Neural cell (in vitro differentiated cells): ENCODE measurements around the gene UNC79. TPM values are rescaled to one million over a fixed set of nuclear protein-coding genes. Genes with fewer than 3 reads are reported as not detected.

Experiments used
- H2AFZ ChIP-seq: fragments of 200-600, 300-800 bp; sonication (generic), shearing (Covaris generic); 2 replicates; pipeline ENCODE4 v1.6.0; 2014; ENCODE audit warnings: low read depth, mild to moderate bottlenecking, antibody characterized with exemption, low read length, moderate library complexity
- H3F3A ChIP-seq: fragments of 200-600 bp; shearing (Covaris generic); 2 replicates; pipeline ENCODE4 v1.6.1; 2016; ENCODE audit warnings: mild to moderate bottlenecking, moderate library complexity, mixed read lengths, antibody characterized with exemption, low read length; ENCODE audit not compliant: insufficient read depth, poor library complexity, severe bottlenecking
- H3K27ac ChIP-seq: fragments of 200-600, 300-800 bp; sonication (generic), shearing (Covaris generic); 2 replicates; pipeline ENCODE4 v1.5.1; 2014; ENCODE audit warnings: mild to moderate bottlenecking, low read length, moderate library complexity
- H3K27me3 ChIP-seq: fragments of 300-800, 200-600 bp; sonication (generic), shearing (Covaris generic); 2 replicates; pipeline ENCODE4 v1.6.0; 2014; ENCODE audit warnings: mild to moderate bottlenecking, low read depth, low read length, moderate library complexity; ENCODE audit not compliant: insufficient read depth
- H3K36me3 ChIP-seq: fragments of 300-800, 200-600 bp; sonication (generic), shearing (Covaris generic); 2 replicates; pipeline ENCODE4 v1.5.1; 2014; ENCODE audit warnings: mild to moderate bottlenecking, antibody characterized with exemption, low read length, moderate library complexity; ENCODE audit not compliant: insufficient read depth
- H3K4me2 ChIP-seq: fragments of 300-800, 200-600 bp; sonication (generic), shearing (Covaris generic); 2 replicates; pipeline ENCODE4 v1.6.0; 2014; ENCODE audit warnings: mild to moderate bottlenecking, low read length
- H3K4me3 ChIP-seq: fragments of 300-800, 200-600 bp; sonication (generic), shearing (Covaris generic); 2 replicates; pipeline ENCODE4 v1.5.1; 2014; ENCODE audit warnings: mild to moderate bottlenecking, low read length, moderate library complexity
- H3K79me2 ChIP-seq: fragments of 200-600 bp; shearing (Covaris generic); replicated peaks from 2 replicates; pipeline ENCODE4 v1.6.0; 2014; ENCODE audit warnings: mild to moderate bottlenecking, low read length, moderate library complexity; ENCODE audit not compliant: insufficient read depth
- H3K9ac ChIP-seq: fragments of 300-800, 200-600 bp; sonication (generic), shearing (Covaris generic); 2 replicates; pipeline ENCODE4 v1.6.1; 2016; ENCODE audit warnings: mild to moderate bottlenecking, low read length, mixed read lengths
- H3K9me2 ChIP-seq: fragments of 200-600 bp; shearing (Covaris generic); 2 replicates; pipeline ENCODE4 v1.6.1; 2016; ENCODE audit warnings: mild to moderate bottlenecking, low read length, mixed read lengths; ENCODE audit not compliant: insufficient read depth
- H3K9me3 ChIP-seq: fragments of 200-600, 300-800 bp; sonication (generic), shearing (Covaris generic); 2 replicates; pipeline ENCODE4 v1.6.1; 2016; ENCODE audit warnings: mild to moderate bottlenecking, mixed run types, low read length, moderate library complexity, mixed read lengths
- H4K20me1 ChIP-seq: fragments of 200-600 bp; shearing (Covaris generic); 2 replicates; pipeline ENCODE4 v1.6.1; 2016; ENCODE audit warnings: mild to moderate bottlenecking, mixed run types; ENCODE audit not compliant: insufficient read depth
- EP300 ChIP-seq: fragments of 450-650 bp; conservative IDR thresholded peaks from 2 replicates; pipeline ENCODE4 v1.6.1; 2014; ENCODE audit warnings: antibody characterized with exemption, mild to moderate bottlenecking, moderate library complexity; ENCODE audit not compliant: poor library complexity, severe bottlenecking
- EZH2 ChIP-seq: fragments of 200-600, 300-800 bp; shearing (Covaris generic), sonication (generic); IDR thresholded peaks from 2 replicates; pipeline ENCODE4 v1.6.1; 2014; ENCODE audit warnings: antibody characterized with exemption, low read length, borderline replicate concordance, mild to moderate bottlenecking; ENCODE audit not compliant: insufficient read depth, poor library complexity, severe bottlenecking
- MXI1 ChIP-seq: fragments of 450-650 bp; conservative IDR thresholded peaks from 2 replicates; pipeline ENCODE4 v1.6.1; 2014; ENCODE audit warnings: antibody characterized with exemption, mild to moderate bottlenecking; ENCODE audit not compliant: poor library complexity, severe bottlenecking
- POLR2AphosphoS5 ChIP-seq: IDR thresholded peaks from 2 replicates; pipeline ENCODE4 v1.6.1; 2012
- RAD21 ChIP-seq: fragments of 450-650 bp; conservative IDR thresholded peaks from 2 replicates; pipeline ENCODE4 v1.6.1; 2014; ENCODE audit warnings: antibody characterized with exemption, mild to moderate bottlenecking, moderate library complexity
- SMC3 ChIP-seq: fragments of 450-650 bp; conservative IDR thresholded peaks from 2 replicates; pipeline ENCODE4 v1.6.1; 2014; ENCODE audit warnings: antibody characterized with exemption, mild to moderate bottlenecking, moderate library complexity; ENCODE audit not compliant: poor library complexity
- TAF1 ChIP-seq: IDR thresholded peaks from 2 replicates; pipeline ENCODE4 v1.6.1; 2012; ENCODE audit warnings: low read depth
- polyA plus RNA-seq: library from polyadenylated mRNA; depleted of rRNA; stranded (reverse); fragments of >200 nt; gene quantifications from 2 replicates; pipeline ENCODE4 v1.2.3, GENCODE V29; 2014
- TF ChIP-seq, protein P1 (sequence below): IDR thresholded peaks from 2 replicates; pipeline ENCODE4 v1.6.1; 2012; ENCODE audit warnings: borderline replicate concordance
- TF ChIP-seq, protein P2 (sequence below): fragments of 450-650 bp; IDR thresholded peaks from 2 replicates; pipeline ENCODE4 v1.5.1; 2014; ENCODE audit warnings: antibody characterized with exemption, mild to moderate bottlenecking, moderate library complexity; ENCODE audit not compliant: poor library complexity, severe bottlenecking

UNC79 gene
- polyA plus RNA-seq, 1 donor from 2014 or later: 22.6 TPM

DNA sequence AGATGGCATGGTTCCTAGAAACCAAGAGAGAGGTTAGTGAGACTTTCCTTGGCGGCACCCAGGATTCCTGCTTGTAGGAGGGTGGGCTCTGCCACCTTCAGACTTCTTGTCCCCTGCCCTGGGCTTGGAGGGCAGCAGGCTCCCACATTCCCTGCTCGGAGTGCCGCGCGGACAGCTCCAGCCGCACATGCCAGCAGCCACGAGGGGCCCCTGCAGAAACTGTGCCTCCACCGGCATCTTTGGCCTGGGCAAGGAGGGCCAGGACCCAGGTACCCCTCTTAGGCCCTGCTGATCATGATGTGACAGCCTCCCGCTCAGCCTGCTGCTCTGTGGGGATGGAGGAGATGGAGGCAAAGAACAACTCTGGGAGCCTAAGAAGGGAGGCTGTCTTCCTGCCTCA is 295.3 kb downstream of the UNC79 start:
- no peak overlapping the region for H2AFZ ChIP-seq
- no peaks in the 10 kb centered on the region for H4K20me1 ChIP-seq
- H3K9me2 ChIP-seq: no peaks in the 10 kb centered on the region
- H3K27me3 ChIP-seq: no peaks in the 10 kb centered on the region
- no peak overlapping the region for H3K4me2 ChIP-seq
- no peak for TF ChIP-seq EP300
- TF ChIP-seq, protein P1, sequence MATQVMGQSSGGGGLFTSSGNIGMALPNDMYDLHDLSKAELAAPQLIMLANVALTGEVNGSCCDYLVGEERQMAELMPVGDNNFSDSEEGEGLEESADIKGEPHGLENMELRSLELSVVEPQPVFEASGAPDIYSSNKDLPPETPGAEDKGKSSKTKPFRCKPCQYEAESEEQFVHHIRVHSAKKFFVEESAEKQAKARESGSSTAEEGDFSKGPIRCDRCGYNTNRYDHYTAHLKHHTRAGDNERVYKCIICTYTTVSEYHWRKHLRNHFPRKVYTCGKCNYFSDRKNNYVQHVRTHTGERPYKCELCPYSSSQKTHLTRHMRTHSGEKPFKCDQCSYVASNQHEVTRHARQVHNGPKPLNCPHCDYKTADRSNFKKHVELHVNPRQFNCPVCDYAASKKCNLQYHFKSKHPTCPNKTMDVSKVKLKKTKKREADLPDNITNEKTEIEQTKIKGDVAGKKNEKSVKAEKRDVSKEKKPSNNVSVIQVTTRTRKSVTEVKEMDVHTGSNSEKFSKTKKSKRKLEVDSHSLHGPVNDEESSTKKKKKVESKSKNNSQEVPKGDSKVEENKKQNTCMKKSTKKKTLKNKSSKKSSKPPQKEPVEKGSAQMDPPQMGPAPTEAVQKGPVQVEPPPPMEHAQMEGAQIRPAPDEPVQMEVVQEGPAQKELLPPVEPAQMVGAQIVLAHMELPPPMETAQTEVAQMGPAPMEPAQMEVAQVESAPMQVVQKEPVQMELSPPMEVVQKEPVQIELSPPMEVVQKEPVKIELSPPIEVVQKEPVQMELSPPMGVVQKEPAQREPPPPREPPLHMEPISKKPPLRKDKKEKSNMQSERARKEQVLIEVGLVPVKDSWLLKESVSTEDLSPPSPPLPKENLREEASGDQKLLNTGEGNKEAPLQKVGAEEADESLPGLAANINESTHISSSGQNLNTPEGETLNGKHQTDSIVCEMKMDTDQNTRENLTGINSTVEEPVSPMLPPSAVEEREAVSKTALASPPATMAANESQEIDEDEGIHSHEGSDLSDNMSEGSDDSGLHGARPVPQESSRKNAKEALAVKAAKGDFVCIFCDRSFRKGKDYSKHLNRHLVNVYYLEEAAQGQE: no peak
- no peak for TF ChIP-seq POLR2AphosphoS5
- TF ChIP-seq TAF1: no peak
- no peak for TF ChIP-seq SMC3
- no peak for TF ChIP-seq EZH2
- TF ChIP-seq MXI1: no peak
- TF ChIP-seq, protein P2, sequence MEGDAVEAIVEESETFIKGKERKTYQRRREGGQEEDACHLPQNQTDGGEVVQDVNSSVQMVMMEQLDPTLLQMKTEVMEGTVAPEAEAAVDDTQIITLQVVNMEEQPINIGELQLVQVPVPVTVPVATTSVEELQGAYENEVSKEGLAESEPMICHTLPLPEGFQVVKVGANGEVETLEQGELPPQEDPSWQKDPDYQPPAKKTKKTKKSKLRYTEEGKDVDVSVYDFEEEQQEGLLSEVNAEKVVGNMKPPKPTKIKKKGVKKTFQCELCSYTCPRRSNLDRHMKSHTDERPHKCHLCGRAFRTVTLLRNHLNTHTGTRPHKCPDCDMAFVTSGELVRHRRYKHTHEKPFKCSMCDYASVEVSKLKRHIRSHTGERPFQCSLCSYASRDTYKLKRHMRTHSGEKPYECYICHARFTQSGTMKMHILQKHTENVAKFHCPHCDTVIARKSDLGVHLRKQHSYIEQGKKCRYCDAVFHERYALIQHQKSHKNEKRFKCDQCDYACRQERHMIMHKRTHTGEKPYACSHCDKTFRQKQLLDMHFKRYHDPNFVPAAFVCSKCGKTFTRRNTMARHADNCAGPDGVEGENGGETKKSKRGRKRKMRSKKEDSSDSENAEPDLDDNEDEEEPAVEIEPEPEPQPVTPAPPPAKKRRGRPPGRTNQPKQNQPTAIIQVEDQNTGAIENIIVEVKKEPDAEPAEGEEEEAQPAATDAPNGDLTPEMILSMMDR: no peak
- TF ChIP-seq RAD21: no peak
- no peak overlapping the region for H3K27ac ChIP-seq
- H3K9me3 ChIP-seq: no peaks in the 10 kb centered on the region
- H3K36me3 ChIP-seq: no peaks in the 10 kb centered on the region
- no peak overlapping the region for H3K9ac ChIP-seq
- no peak overlapping the region for H3K4me3 ChIP-seq
- H3F3A ChIP-seq: no peaks in the 10 kb centered on the region
- H3K79me2 ChIP-seq: no peaks in the 10 kb centered on the region

DNA sequence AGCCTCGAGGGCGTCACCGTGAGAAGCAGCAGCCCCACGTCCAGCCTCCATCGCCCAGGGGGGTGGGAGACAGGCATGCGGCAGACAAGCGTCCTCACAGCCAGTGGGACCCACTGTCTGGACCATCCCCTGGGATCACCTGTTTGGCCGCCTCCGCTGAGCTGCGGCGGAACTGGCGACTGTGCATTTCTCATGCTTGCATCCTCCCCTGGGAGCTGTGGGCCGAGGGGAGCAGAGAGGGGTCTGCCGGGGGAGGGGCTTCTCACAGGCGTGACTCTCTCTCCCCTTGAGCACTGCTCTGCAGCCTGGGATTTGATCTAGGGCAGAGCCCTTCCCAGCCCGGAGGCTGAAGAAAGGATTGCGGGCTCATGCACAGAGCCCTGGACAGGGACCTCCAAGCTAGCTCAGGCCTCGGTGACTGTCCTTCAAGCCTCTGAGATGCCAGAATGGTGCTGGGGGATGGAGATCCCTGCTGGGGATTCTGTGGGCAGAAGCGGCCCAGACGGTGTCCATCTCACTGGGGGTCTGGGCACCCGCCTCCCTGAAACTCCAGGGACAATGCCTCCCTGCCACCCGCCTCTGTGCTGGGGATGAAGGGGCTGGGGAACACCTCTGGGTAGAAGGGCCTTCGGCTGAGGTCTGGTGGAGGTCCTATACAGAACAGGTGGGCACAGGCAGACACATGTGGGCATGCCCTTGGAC is 296.5 kb downstream of the UNC79 start:
- Histone ChIP-seq H3K9me3 (no peaks in the 10 kb centered on the region), H4K20me1 (no peaks in the 10 kb centered on the region), H3K4me3 (no peak overlapping the region), H2AFZ (no peak overlapping the region), H3K79me2 (no peaks in the 10 kb centered on the region), H3K9ac (no peak overlapping the region), H3K27ac (no peak overlapping the region), H3K27me3 (no peaks in the 10 kb centered on the region), H3F3A (no peaks in the 10 kb centered on the region), H3K36me3 (no peaks in the 10 kb centered on the region), H3K4me2 (no peak overlapping the region), H3K9me2 (no peaks in the 10 kb centered on the region)
- TF ChIP-seq POLR2AphosphoS5: no peak
